Body of pancreas (tissue), 4 donors: Measurements from ENCODE around the gene FABP6. TPM values are rescaled to one million over a fixed set of nuclear protein-coding genes. Genes with fewer than 3 reads are reported as not detected.
"Not testable (repeated sequence)": the region's sequence is repeated elsewhere in the genome, so short reads cannot be mapped to it uniquely, and the experiment has no call there.

Source experiments
- ATAC-seq: fragments of 150-250 bp; one replicate; pipeline ENCODE4 v1.9.1; 2016
- DNase-seq, 4 donors: peaks; one replicate each; pipeline ENCODE4 v3.0.0-alpha.2; 2019
- H3K27ac ChIP-seq, 4 donors: fragments of 200-600 bp; sonication (generic); 1 replicate in 3 of 4; 2 replicates in 1 of 4; pipeline versions ENCODE4 v1.5.1 to v1.6.1; 2016 to 2019; ENCODE audit warnings: mild to moderate bottlenecking in 1 of 4, mixed read lengths in 1 of 4, moderate library complexity in 1 of 4
- H3K27me3 ChIP-seq, 2 donors: fragments of 200-600 bp; sonication (generic); one replicate each; pipeline ENCODE4 v1.6.0; 2016; ENCODE audit warnings: mild to moderate bottlenecking in 1 of 2
- H3K36me3 ChIP-seq, 2 donors: fragments of 200-600 bp; sonication (generic); replicated peaks in 1 of 2; 2 replicates each; pipeline ENCODE4 v1.5.1; 2016; ENCODE audit warnings: low read depth in 2 of 2; ENCODE audit not compliant: insufficient read depth in 1 of 2
- H3K4me1 ChIP-seq: fragments of 200-600 bp; sonication (generic); one replicate; pipeline ENCODE4 v1.6.0; 2016
- H3K4me3 ChIP-seq, 2 donors: fragments of 200-600 bp; sonication (generic); 1 replicate in 1 of 2; 2 replicates in 1 of 2; pipeline ENCODE4 v1.5.1; 2016 to 2019
- H3K9me3 ChIP-seq, 3 donors: fragments of 200-600 bp; sonication (generic); 1 replicate in 2 of 3; 2 replicates in 1 of 3; pipeline ENCODE4 v1.5.1; 2016
- POLR2A ChIP-seq, 3 donors: fragments of 450-650 bp; IDR thresholded peaks; one replicate each; pipeline ENCODE4 v1.6.1; 2016; ENCODE audit warnings: antibody characterized with exemption in 3 of 3, mild to moderate bottlenecking in 2 of 3
- WGBS, 2 donors: methylation state at CpG; one replicate each; pipeline ENCODE4 v1.1.5; 2017; 5-methylcytosine and 5-hydroxymethylcytosine counted together
- intact Hi-C: fragments of 100-400 bp; cut with DNase I; formaldehyde crosslinking; loops from one replicate; pipeline ENCODE4 v1.15.1; 2023
- total RNA-seq, 2 donors: library from RNA; depleted of rRNA; stranded (reverse); fragments of >200 nt; gene quantifications; one replicate each; pipeline ENCODE4 v1.1.0, GENCODE V29; 2016
- TF ChIP-seq, protein P1 (sequence below), 7 experiments: fragments of 450-650 bp in 4 of 7; fragments of 200-600 bp in 3 of 7; sonication (generic) in 3 of 7; IDR thresholded peaks; one replicate each; pipeline ENCODE4 v1.5.1; 2016 to 2019; ENCODE audit warnings: antibody characterized with exemption in 7 of 7

The FABP6 gene
- total RNA-seq, 2 donors from 2014 or later, result not detected

GRCh38 chr5:160235731-160236130 is 6.4 kb downstream of the FABP6 start:
- WGBS, 2 donors, result 85 to 86% methylated on average over 5 of the region's 5 CpGs
- no peak for ATAC-seq
- DNase-seq, result no peak
- Histone ChIP-seq H3K27ac (no peak overlapping the region), H3K4me1 (no peaks in the 10 kb centered on the region), H3K27me3 (no peaks in the 10 kb centered on the region), H3K4me3 (no peak overlapping the region), H3K36me3 (no peaks in the 10 kb centered on the region), H3K9me3 (no peaks in the 10 kb centered on the region)
- TF ChIP-seq POLR2A (IDR thresholded peaks at IDR 0.05), result no peak
- TF ChIP-seq, protein P1, sequence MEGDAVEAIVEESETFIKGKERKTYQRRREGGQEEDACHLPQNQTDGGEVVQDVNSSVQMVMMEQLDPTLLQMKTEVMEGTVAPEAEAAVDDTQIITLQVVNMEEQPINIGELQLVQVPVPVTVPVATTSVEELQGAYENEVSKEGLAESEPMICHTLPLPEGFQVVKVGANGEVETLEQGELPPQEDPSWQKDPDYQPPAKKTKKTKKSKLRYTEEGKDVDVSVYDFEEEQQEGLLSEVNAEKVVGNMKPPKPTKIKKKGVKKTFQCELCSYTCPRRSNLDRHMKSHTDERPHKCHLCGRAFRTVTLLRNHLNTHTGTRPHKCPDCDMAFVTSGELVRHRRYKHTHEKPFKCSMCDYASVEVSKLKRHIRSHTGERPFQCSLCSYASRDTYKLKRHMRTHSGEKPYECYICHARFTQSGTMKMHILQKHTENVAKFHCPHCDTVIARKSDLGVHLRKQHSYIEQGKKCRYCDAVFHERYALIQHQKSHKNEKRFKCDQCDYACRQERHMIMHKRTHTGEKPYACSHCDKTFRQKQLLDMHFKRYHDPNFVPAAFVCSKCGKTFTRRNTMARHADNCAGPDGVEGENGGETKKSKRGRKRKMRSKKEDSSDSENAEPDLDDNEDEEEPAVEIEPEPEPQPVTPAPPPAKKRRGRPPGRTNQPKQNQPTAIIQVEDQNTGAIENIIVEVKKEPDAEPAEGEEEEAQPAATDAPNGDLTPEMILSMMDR (IDR thresholded peaks at IDR 0.05), result no peak
- intact Hi-C loops, result no loop called here

DNA sequence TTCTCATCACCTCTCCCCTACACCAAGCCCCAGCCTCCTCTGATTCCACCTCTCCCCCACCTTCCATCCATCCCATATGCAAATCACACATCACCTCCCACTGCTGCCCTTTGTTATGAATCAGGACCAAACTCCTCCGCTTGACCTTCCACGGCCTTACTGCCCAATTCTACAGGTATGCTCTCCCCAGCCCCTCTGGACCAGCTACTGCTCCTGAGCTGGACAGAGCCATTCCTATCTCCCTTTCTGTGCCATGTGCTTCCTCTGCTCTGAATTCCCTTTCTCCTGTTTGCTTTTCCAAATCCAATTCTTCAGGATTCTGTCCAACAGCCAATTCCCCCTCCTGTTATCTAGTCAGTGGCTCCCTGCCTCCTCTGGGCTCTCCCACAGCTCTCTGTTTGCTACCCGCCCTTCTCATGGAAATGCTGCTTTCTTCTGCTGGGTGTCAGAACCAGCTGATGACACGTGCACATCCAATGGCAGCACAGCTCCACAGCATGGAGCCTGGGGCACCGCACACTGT is 8.3 kb downstream of the FABP6 start:
- no peak for DNase-seq
- Histone ChIP-seq H3K27ac (no peak overlapping the region), H3K36me3 (no peaks in the 10 kb centered on the region), H3K27me3 (no peaks in the 10 kb centered on the region), H3K4me1 (peaks cover 4% of the 10 kb centered on the region), H3K4me3 (no peak overlapping the region), H3K9me3 (no peaks in the 10 kb centered on the region)
- WGBS, 2 donors, result 69 to 81% methylated on average over 5 of the region's 5 CpGs
- TF ChIP-seq, protein P1 (IDR thresholded peaks at IDR 0.05), result no peak
- TF ChIP-seq POLR2A (IDR thresholded peaks at IDR 0.05), result no peak
- intact Hi-C loops, result no loop called here
- ATAC-seq, result no peak

DNA sequence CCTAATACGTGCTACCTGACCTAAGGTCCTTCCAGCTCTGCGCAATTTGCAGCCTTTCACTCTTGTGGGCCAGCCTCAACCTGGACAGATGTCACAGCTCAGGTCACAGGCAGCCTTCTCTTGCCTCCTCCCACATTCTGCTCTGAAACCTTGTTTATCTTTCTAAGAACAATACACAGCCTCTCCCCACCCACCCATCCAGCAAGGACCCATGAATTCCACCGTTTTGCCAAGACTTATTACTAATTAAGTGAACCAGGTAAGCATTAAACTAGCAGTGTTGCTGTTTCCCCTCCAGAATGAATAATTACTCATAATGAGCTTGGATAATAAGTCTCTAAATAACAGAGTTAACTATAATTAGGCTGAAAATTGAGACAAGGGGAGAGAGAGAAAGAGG is 11.0 kb downstream of the FABP6 start:
- TF ChIP-seq, protein P1 (IDR thresholded peaks at IDR 0.05), result no peak
- no peak for TF ChIP-seq POLR2A (IDR thresholded peaks at IDR 0.05)
- WGBS, 2 donors, result 8 to 14% methylated on average over 3 of the region's 3 CpGs
- Histone ChIP-seq H3K9me3 (no peaks in the 10 kb centered on the region), H3K4me3 (no peak overlapping the region), H3K4me1 (peaks cover 4% of the 10 kb centered on the region), H3K27ac (peak overlapping the region in 1 of 4 donors; percentile 18), H3K27me3 (no peaks in the 10 kb centered on the region), H3K36me3 (no peaks in the 10 kb centered on the region)
- intact Hi-C loops, result no loop called here
- DNase-seq, result peak in 2 of 4 donors; percentile 7 to 9
- ATAC-seq, result peak; percentile 63

GRCh38 chr5:160242145-160242544 is 12.8 kb downstream of the FABP6 start:
- H3K4me1 ChIP-seq, result peaks cover 4% of the 10 kb centered on the region
- H3K27ac ChIP-seq, result no peak overlapping the region
- ATAC-seq (no peak), DNase-seq (no peak)
- H3K36me3 ChIP-seq, result no peaks in the 10 kb centered on the region
- intact Hi-C loops, result no loop called here
- H3K4me3 ChIP-seq, result no peak overlapping the region
- H3K9me3 ChIP-seq, result no peaks in the 10 kb centered on the region
- no peaks in the 10 kb centered on the region for H3K27me3 ChIP-seq
- 74 to 83% methylated on average over 3 of the region's 3 CpGs for WGBS, 2 donors
- TF ChIP-seq, protein P1 (IDR thresholded peaks at IDR 0.05), result no peak
- no peak for TF ChIP-seq POLR2A (IDR thresholded peaks at IDR 0.05)

DNA sequence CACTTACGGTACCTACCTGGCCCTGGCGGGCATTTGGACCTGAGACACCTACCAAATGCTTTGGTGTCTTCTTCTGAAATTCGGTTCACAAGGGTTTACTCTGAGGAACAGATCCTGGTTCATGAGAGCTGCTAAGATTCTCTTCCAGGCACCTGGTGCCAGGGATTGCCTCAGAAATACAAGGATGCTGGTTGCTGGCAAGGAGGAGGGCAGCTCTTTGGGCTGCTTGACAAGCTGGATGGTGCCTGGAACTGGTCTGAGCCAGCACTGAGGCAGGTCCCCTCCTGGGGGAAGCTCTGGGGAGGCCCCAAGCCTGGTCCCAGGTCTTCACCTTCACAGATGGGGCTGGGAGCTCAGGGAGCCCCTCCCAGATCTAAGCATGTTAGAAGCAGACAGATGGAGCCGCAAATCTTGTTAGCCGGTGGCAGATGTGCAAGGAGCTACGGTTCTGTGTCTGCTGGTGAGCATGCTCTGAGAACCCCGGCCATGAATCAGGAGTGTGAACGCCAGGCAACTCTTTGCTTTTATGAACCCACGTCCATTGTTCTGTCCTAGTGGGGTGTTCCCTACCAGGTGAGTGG is 16.3 kb downstream of the FABP6 start:
- Histone ChIP-seq H3K27me3 (no peaks in the 10 kb centered on the region), H3K27ac (no peak overlapping the region), H3K4me1 (peaks cover 4% of the 10 kb centered on the region), H3K9me3 (no peaks in the 10 kb centered on the region), H3K36me3 (no peaks in the 10 kb centered on the region), H3K4me3 (no peak overlapping the region)
- no peak for ATAC-seq
- intact Hi-C loops, result no loop called here
- DNase-seq, result no peak
- TF ChIP-seq, protein P1 (IDR thresholded peaks at IDR 0.05), result no peak
- TF ChIP-seq POLR2A (IDR thresholded peaks at IDR 0.05), result no peak
- 73 to 75% methylated on average over 7 to 9 of the region's 9 CpGs for whole genome bisulfite sequencing, 2 donors

DNA sequence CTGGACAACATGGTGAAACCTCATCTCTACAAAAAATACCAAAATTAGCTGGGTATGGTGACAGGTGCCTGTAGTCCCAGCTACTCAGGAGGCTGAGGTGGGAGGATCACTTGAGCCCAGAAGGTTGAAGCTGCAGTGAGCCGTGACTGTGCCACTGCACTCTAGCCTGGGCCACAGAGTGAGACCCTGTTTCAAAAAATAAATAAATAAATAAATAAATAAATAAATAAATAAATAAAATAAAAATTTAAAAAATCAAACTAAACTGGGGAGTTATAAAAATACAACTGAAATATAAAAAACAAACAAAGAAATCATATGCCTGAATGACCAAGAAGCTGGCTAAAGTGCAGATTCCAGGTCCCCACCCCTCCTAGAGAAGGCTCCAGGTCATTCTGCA is 20.3 kb downstream of the FABP6 start:
- ATAC-seq, intact Hi-C loops, H3K9me3 ChIP-seq, DNase-seq, H3K36me3 ChIP-seq, H3K27ac ChIP-seq, H3K4me3 ChIP-seq, H3K4me1 ChIP-seq, H3K27me3 ChIP-seq: not testable (repeated sequence)
- 100% methylated on average over 1 of the region's 1 CpG for WGBS, 2 donors
